Raji (cell line): ENCODE results near the gene CERS4.

Source experiments
- POLR2A ChIP-seq: IDR thresholded peaks from 2 replicates; pipeline ENCODE4 v1.6.1; 2011; ENCODE audit warnings: low read depth, low read length, control low read depth; ENCODE audit not compliant: insufficient read depth

CERS4 gene

GRCh38 chr19:8233370-8233769 lies 24.2 kb downstream of the CERS4 start:
- no peak for TF ChIP-seq POLR2A

GRCh38 chr19:8237026-8237425 lies 27.9 kb downstream of the CERS4 start:
- TF ChIP-seq POLR2A: no peak

- no peak for TF ChIP-seq POLR2A
Measured at GRCh38 chr19:8238251-8238650, 29.1 kb downstream of the CERS4 start.

DNA sequence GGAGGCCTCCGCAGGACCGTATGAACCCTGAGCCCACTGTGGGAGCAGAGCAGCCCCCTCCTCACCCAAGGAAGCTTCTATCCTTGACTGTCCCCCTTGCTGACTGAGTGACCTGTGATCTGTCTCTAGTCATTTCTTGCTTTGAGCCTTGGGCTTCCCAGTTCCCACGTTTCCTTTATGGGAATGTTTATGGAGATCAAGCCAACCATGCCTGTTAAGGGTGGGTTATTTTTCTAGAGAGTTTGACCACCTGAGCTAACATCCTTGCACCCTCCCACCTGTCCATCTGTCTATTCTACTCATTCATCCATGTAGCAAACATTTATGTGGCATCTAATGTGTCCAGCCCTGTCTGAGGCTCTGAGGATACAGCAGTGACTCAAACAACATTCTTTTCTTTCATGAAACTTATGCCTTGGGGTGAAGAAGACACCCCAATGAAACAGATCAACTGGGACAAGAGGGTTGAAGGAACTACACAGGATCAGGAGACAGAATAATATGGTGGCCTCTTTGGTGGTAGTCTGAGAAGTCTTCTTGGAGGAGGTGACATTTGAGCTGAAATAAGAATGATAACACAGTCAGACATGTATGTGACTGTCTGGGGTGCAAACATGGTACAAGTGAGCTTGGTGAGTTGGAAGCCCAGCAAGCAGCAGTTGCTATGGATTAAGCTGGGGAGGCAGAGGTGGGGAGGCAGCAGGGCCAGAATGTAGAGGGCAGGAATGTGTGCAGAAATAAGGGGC lies 30.5 kb downstream of the CERS4 start:
- TF ChIP-seq POLR2A: no peak

DNA sequence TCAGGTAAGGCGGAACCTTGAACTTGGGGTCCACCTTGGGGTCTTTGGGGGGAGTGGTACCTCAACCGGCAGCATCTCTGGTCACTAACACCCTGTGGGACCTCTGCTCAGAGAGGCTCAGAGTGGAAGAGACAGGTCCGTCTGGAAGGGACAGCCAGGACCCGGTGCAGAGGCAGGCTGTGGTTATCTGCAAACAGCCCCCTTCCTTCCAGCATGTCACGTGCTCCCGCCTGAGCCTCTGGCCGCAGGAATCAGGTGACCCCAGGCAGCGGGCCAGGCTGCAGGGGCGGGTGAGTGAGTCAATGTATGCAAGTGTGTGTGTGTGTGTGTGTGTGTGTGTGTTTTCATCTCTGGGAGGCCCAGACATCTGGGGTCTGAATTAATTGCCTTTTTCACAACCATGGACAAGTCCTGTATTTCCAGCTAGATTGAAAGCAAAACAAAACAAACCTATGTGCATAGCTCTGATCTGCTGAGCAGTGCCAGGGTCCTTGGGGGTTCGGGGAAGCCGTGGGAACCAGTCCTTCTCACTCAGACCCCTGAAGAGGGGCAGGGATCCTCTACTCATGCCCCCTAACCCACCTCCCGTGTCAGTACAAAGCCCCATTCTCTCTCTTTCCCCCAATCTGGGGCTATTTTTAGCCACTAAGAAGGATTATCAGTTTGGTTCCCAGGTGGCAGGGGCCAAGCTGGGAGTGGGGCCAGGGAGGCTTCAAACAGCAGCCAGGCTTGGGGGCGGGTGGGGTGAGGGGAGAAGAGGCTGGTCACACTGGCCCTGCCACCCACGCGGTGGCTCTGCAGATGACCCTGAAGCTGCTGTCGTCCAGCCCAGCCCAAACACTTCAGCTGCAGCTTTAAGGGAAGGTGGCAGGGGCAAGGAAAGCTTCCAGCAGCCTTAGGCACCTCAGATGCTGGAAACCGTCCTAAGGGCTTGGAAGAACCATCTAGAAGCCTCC lies 31.4 kb downstream of the CERS4 start:
- no peak for TF ChIP-seq POLR2A

- TF ChIP-seq POLR2A: no peak
Measured at GRCh38 chr19:8241646-8242045, 32.5 kb downstream of the CERS4 start.

DNA sequence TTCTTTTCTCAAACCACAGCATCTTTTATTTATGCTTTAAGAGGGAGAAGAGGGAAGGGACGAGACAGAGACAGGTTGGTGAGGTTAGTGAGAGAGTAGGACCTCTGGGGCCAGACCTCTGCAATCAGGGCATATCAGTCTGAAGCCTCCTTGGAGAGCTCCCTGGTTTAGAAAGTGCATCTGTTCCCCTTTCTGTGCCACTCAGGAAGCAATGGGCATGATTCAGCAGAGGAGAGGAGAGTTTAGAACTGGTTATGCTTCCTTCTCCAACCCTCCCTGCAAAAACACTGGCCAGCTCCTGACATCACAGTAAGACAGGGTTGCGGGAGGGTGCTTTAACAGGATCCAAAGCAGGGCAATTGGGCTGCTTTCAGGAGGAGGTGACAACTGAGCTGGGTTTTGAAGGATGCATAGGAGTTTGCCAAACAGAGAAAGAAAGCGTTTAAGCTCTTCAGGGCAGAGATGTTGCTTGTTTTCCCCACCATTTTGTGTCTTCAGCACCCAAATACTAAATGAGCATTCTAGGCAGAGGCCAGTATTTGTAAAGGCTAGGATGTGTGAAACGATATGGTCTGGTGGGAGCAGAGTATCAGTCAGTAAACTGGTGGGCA lies 33.1 kb downstream of the CERS4 start:
- no peak for TF ChIP-seq POLR2A

DNA sequence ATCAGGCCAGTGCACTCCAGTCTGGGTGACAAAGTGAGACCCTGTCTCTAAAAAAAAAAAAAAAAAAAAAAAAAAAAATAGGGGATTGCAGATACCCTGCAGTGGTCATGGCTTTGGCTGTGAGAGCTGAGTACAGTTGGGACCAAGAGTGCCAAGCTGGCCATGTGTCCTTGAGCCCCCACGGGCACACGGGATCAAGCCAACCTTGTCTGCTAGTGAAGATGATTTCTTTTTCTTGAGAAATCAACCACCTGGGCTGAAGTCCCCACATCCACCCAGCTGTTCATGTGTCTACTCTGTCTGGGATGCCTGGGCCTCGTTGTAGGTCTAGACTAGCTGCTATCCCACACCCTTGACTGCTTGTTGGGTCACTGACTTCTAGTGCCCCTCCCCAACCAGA lies 34.0 kb downstream of the CERS4 start:
- no peak for TF ChIP-seq POLR2A

DNA sequence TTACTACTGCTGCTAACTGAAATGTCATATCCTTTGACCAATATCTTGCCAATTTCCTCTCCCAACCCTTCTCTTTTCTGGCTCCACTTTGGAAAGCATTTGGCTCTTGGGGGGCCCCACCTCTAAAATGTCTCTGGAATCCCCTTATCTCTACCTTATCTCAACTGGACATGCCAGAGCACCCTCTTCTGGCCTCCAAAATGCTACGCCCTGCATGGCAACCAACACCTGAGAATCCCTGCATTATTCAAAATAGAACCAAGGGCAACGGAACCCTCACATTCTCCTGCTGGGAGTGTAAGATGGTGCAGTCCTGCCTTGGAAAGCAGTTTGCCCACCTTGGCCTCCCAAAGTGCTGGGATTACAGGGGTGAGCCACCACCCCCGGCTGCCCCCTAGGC lies 35.3 kb downstream of the CERS4 start:
- no peak for TF ChIP-seq POLR2A

GRCh38 chr19:8245869-8246835 lies 37.0 kb downstream of the CERS4 start:
- no peak for TF ChIP-seq POLR2A

DNA sequence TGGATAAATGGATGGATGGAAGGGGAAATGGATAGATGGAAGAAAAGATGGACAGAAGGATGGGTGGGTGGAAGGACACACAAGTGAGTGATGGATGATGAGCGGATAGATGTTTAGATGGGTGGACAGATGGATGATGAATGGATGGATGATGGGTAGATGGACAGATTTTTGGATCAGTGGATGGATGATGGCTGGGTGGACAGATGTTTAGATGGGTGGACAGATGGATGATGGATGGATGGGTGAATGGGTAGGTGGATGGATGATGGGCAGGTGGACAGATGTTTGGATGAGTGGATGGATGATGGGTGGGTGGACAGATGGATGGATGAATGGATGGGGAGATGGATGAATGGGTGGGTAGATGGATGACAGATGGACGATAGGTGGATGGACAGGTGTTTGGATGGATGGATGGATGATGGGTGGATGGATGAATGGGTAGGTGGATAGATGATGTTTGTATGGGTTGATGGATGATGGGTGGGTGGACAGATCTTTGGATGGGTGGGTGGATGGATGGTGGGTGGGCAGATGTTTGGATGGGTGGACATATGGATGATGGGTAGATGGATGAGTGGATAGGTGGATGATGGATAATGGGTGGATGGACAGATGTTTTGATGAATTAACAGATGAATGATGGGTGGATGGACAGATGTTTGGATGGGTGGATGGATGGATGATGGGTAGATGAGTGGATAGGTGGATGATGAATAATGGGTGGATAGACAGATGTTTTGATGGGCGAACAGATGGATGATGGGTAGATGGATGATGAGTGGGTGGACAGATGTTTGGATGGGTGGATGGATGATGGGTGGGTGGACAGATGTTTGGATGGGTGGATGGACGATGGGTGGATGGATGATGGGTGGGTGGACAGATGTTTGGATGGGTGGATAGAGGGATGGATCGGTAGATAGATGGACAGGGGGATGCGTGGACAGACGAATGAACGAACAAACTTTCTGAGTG lies 39.5 kb downstream of the CERS4 start:
- TF ChIP-seq POLR2A: no peak

- TF ChIP-seq POLR2A: no peak
Measured at GRCh38 chr19:8250596-8250995, 41.4 kb downstream of the CERS4 start.

DNA sequence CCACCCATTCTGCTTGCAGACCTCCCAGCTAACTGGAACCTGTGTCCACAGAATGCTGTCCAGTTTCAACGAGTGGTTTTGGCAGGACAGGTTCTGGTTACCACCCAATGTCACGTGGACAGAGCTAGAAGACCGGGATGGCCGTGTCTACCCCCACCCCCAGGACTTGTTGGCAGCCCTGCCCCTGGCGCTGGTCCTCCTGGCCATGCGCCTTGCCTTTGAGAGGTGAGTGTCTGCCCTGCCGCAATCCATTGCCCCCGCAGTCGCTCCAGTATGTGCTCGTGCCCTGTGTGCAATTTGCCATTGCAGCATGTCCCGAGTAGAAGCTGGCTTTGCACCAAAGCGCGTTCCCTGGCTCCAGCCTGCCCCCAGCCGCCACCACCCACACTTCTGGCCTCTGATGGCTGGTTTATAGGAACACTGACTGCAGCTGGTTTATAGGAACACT lies 41.9 kb downstream of the CERS4 start:
- no peak for TF ChIP-seq POLR2A
